IPS-NIHi11 (cell line): ENCODE data around the gene POMZP3.
"Not testable (repeated sequence)": the region's sequence is repeated elsewhere in the genome, so short reads cannot be mapped to it uniquely, and the experiment has no call there.

Experiments
- DNase-seq: peaks from one replicate; pipeline ENCODE4 v3.0.0; 2012; ENCODE audit warnings: mixed read lengths, low spot score

Gene POMZP3

GRCh38 chr7:76586585-76587315 lies 40.3 kb downstream of the POMZP3 start:
- DNase-seq, result not testable (repeated sequence)

GRCh38 chr7:76583636-76584281 lies 43.3 kb downstream of the POMZP3 start:
- DNase-seq, result not testable (repeated sequence)

- DNase-seq, result not testable (repeated sequence)
These were observed 44.0 kb downstream of the POMZP3 start for GRCh38 chr7:76582848-76583631.

- DNase-seq, result not testable (repeated sequence)
These were observed 51.0 kb downstream of the POMZP3 start for GRCh38 chr7:76575919-76576655.

GRCh38 chr7:76575431-76575830 lies 51.6 kb downstream of the POMZP3 start:
- not testable (repeated sequence) for DNase-seq

- DNase-seq, result not testable (repeated sequence)
These were observed 54.8 kb downstream of the POMZP3 start for GRCh38 chr7:76572296-76572695.

GRCh38 chr7:76570324-76570775 lies 56.7 kb downstream of the POMZP3 start:
- DNase-seq, result not testable (repeated sequence)

- DNase-seq, result not testable (repeated sequence)
These were observed 58.3 kb downstream of the POMZP3 start for GRCh38 chr7:76568742-76569141.

- DNase-seq, result not testable (repeated sequence)
These were observed 59.3 kb downstream of the POMZP3 start for GRCh38 chr7:76567753-76568152.

- DNase-seq, result not testable (repeated sequence)
These were observed 59.8 kb downstream of the POMZP3 start for GRCh38 chr7:76567311-76567710.

- DNase-seq, result not testable (repeated sequence)
These were observed 62.1 kb downstream of the POMZP3 start for GRCh38 chr7:76565001-76565400.

GRCh38 chr7:76561342-76561741 lies 65.7 kb downstream of the POMZP3 start:
- not testable (repeated sequence) for DNase-seq

- DNase-seq, result not testable (repeated sequence)
These were observed 66.9 kb downstream of the POMZP3 start for GRCh38 chr7:76560157-76560556.
